ENCODE data around the gene GPR3. TPM values are rescaled to one million over a fixed set of nuclear protein-coding genes. Genes with fewer than 3 reads are reported as not detected.
"Not testable (repeated sequence)": the region's sequence is repeated elsewhere in the genome, so short reads cannot be mapped to it uniquely, and the experiment has no call there.

The GPR3 gene
- total and polyA plus RNA-seq, 3 donors from 2014 or later, result 0.12 to 0.47 (median 0.20) TPM

DNA sequence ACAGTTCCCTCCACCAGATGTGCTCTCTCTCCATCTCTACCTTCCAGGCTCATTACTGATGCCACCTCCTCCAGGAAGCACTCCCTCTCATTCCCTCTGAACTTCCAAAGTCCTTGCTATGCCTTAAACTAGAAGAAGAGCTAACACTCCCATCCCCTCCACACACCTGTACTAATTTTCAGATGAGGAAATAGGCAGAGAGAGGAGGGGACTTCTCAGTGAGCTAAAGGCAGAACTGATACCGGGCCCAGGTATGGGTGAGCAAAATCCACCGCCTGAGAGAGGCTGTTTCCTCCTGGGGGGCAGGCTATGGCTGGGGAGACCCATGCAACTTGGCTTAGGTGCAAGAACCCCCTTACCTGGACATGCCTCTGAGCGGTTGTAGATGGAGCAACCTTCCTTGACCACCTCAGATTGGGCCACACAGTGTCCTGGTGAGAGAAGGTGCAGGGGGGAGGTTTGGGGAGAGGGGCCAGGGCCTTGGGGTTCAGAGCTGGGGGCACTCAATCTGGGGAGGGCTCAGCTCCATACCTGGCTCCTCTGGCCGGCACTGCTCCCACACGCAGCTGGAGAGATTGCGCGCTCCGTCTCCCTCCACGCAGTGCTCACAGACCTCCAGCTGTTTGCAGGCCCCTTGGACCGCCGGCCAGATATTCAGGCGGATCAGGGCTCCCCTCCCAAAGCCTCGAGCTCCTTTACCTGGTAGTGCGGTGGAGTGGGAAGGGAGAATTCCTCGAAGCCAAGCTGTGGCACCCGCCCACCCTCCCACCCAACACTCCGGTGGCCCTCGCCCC lies 10.3 kb upstream of the GPR3 start:
- TF ChIP-seq POLR2A (IDR thresholded peaks at IDR 0.05), result no peak
- H3K27me3 ChIP-seq, result no peaks in the 10 kb centered on the region
- intact Hi-C loops (cut with DNase I; ENCODE audit: low total_unique reads), result no loop called here
- WGBS, 2 donors, result 59 to 61% methylated on average over 12 to 17 of the region's 18 CpGs
- DNase-seq, result no peak
- no peaks in the 10 kb centered on the region for H3K9me3 ChIP-seq
- H3K4me1 ChIP-seq, result peaks cover 8% of the 10 kb centered on the region
- H3K36me3 ChIP-seq (ENCODE audit: low read depth, missing control alignments), result no peaks in the 10 kb centered on the region
- H3K4me3 ChIP-seq, result no peak overlapping the region
- H3K27ac ChIP-seq, result no peak overlapping the region

DNA sequence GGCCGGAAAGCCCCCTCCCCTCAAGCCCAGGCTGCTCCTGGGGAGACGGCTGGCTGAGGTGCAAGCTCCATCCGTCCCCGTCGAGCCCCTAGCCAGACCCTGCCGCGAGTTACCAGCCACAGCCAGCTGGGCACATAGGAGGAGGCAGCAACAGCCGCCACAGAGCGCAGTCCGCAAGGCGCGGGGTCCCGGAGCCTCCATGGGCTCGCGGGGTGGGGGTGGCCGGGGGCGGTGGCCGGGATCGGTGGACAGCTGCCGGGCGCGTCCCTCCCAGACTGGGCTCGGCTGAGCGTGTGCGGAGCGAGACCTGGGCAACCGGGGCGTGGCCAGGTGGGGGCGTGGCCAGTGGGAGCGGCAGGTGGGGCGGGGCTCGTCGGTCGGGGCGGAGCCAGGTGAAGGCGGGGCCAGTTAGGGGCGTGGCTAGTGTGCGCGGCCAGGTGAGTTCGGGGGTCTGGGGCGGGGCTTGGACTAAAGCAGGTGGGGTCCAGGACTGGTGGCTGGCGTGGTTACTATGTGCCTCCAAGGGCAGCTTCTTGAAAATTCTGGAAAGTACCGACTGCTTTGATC lies 9.3 kb upstream of the GPR3 start, which contains the start of gene CD164L2:
Gene CD164L2, minus strand, starts transcription at position 295 of the 567 bp plus-strand sequence. Its CDS starts 94 bp downstream, at position 201.
- peak; percentile 79 for DNase-seq

DNA sequence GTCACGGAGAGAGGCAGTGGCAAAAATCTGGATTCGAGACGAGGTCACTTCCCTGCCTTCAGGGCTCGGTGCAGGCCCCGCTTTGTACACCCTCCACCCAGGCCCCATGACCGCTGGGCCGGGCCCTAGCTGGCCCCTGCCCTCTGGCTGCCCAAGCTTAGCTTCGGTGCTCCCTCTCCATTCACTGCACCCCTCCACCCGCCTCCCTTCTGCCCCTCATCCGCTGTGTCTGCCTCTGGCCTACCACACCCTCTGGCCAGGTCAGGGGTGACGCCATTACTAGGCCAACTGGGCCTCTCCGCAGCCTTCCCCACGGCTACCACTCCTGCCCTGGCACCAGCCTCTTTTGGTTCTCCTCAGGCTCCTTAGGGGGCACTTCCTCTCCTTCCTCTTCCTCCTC lies 8.8 kb upstream of the GPR3 start:
- 65 to 73% methylated on average over 13 of the region's 13 CpGs for WGBS, 2 donors

More for the DNA sequence above, 9.3 kb upstream of the GPR3 start, which contains the start of gene CD164L2:
- peak within 1 kb of the TSS; percentile 15 to 18 for H3K4me3 ChIP-seq
- H3K36me3 ChIP-seq (ENCODE audit: low read depth, missing control alignments), result no peaks in the 10 kb centered on the region
- H3K4me1 ChIP-seq, result peaks cover 8% of the 10 kb centered on the region
- no peaks in the 10 kb centered on the region for H3K9me3 ChIP-seq
- no peak for TF ChIP-seq POLR2A (IDR thresholded peaks at IDR 0.05)
- TF ChIP-seq, protein P1, sequence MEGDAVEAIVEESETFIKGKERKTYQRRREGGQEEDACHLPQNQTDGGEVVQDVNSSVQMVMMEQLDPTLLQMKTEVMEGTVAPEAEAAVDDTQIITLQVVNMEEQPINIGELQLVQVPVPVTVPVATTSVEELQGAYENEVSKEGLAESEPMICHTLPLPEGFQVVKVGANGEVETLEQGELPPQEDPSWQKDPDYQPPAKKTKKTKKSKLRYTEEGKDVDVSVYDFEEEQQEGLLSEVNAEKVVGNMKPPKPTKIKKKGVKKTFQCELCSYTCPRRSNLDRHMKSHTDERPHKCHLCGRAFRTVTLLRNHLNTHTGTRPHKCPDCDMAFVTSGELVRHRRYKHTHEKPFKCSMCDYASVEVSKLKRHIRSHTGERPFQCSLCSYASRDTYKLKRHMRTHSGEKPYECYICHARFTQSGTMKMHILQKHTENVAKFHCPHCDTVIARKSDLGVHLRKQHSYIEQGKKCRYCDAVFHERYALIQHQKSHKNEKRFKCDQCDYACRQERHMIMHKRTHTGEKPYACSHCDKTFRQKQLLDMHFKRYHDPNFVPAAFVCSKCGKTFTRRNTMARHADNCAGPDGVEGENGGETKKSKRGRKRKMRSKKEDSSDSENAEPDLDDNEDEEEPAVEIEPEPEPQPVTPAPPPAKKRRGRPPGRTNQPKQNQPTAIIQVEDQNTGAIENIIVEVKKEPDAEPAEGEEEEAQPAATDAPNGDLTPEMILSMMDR (IDR thresholded peaks at IDR 0.05), result no peak
- no peak within 1 kb of the TSS for H3K27ac ChIP-seq
- no peaks in the 10 kb centered on the region for H3K27me3 ChIP-seq
- intact Hi-C loops (cut with DNase I; ENCODE audit: low total_unique reads), result no loop called here
- WGBS, 2 donors, result 21 to 53% methylated on average over 3 to 39 of the region's 43 CpGs

DNA sequence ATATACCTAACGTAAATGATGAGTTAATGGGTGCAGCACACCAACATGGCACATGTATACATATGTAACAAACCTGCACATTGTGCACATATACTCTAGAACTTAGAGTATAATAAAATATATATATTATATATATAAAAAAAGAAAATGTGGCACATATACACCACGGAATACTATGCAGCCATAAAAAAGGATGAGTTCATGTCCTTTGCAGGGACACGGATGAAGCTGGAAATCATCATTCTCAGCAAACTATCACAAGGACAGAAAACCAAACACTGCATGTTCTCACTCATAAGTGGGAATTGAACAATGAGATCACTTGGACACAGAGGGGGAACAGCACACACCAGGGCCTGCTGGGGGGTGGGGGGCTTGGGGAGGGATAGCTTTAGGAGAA lies 7.6 kb upstream of the GPR3 start:
- DNase-seq; H3K4me3 ChIP-seq; intact Hi-C loops (cut with DNase I; ENCODE audit: low total_unique reads); H3K27ac ChIP-seq; H3K4me1 ChIP-seq; H3K27me3 ChIP-seq; H3K9me3 ChIP-seq; H3K36me3 ChIP-seq (ENCODE audit: low read depth, missing control alignments): not testable (repeated sequence)
- 93 to 99% methylated on average over 3 of the region's 3 CpGs for WGBS, 2 donors

More for the DNA sequence above, 8.8 kb upstream of the GPR3 start:
- Histone ChIP-seq H3K4me1 (peaks cover 8% of the 10 kb centered on the region), H3K27me3 (no peaks in the 10 kb centered on the region), H3K9me3 (no peaks in the 10 kb centered on the region), H3K27ac (no peak overlapping the region), H3K4me3 (peak overlapping the region in 1 of 2 donors; percentile 15), H3K36me3 (ENCODE audit: low read depth, missing control alignments) (no peaks in the 10 kb centered on the region)
- DNase-seq, result no peak
- intact Hi-C loops (cut with DNase I; ENCODE audit: low total_unique reads), result no loop called here
- TF ChIP-seq POLR2A (IDR thresholded peaks at IDR 0.05), result no peak
- TF ChIP-seq, protein P1 (IDR thresholded peaks at IDR 0.05), result no peak

DNA sequence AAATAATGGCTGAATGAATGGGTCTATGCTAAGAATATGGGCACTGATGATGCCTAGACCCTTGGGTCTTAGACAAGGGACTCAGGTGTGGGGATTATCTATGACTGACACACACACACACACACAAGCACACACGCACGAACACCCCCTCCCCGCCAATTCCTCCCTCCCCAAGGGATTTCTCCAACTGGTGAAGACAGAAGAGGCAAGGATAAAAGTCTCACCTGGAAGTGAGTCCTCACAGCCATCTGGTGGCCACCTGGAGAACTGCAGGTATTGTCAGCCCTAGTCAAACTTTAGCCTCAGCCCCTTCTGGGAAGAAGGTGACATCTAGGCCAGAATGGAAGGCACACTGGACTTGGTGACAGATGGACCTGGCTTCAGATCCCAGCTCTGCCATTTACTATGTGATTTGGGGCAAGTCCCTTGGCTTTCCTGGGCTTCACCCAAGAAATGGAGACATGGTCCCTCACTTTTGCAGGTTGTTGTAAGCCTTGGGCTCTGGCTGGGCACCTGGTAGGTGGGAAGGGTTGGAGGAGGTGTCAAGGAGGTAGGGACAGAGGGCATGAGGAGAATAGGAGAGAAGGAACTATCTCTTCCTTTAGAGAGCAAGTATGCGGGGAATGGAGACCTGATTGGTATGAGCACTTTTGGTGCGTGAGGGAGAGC lies 4.0 kb upstream of the GPR3 start:
- WGBS, 2 donors, result 49 to 53% methylated on average over 5 of the region's 5 CpGs
- TF ChIP-seq POLR2A (IDR thresholded peaks at IDR 0.05), result no peak
- TF ChIP-seq, protein P1 (IDR thresholded peaks at IDR 0.05), result peak; percentile 90 to 94 (median 93)
- peak; percentile 84 for DNase-seq
- intact Hi-C loops (cut with DNase I; ENCODE audit: low total_unique reads), result no loop called here
- Histone ChIP-seq H3K36me3 (ENCODE audit: low read depth, missing control alignments) (no peaks in the 10 kb centered on the region), H3K4me1 (peaks cover 12% of the 10 kb centered on the region), H3K27me3 (no peaks in the 10 kb centered on the region), H3K4me3 (no peak overlapping the region), H3K9me3 (no peaks in the 10 kb centered on the region), H3K27ac (no peak overlapping the region)
